DND-41 (cell line): ENCODE results near the gene PLEKHG5.

Experiments used
- ATAC-seq: fragments of 200-7000 bp; cut with Tn5 transposase; 3 replicates; pipeline ENCODE4 v1.9.1; 2021; ENCODE audit warnings: low read depth; ENCODE audit not compliant: insufficient read depth
- DNase-seq: peaks from one replicate; pipeline ENCODE4 v3.0.0-alpha.2; 2020
- H2AFZ ChIP-seq: 2 replicates; pipeline ENCODE4 v1.6.0; 2012; ENCODE audit warnings: low read depth, low read length
- H3K27ac ChIP-seq: 2 replicates; pipeline ENCODE4 v1.5.1; 2012; ENCODE audit warnings: low read length, inconsistent platforms
- H3K27me3 ChIP-seq: fragments of 200-600 bp; sonication (generic); 2 replicates; pipeline ENCODE4 v1.6.0; 2012; ENCODE audit warnings: low read length, mild to moderate bottlenecking, inconsistent platforms; ENCODE audit not compliant: insufficient read depth, poor library complexity
- H3K36me3 ChIP-seq: 2 replicates; pipeline ENCODE4 v1.5.1; 2012; ENCODE audit warnings: low read length, inconsistent platforms; ENCODE audit not compliant: insufficient read depth
- H3K4me1 ChIP-seq: 2 replicates; pipeline ENCODE4 v1.5.1; 2012; ENCODE audit warnings: mild to moderate bottlenecking, low read length; ENCODE audit not compliant: insufficient read depth
- H3K4me2 ChIP-seq: 2 replicates; pipeline ENCODE4 v1.6.0; 2012; ENCODE audit warnings: mild to moderate bottlenecking, moderate library complexity, low read length, inconsistent platforms; ENCODE audit not compliant: insufficient read depth
- H3K4me3 ChIP-seq, 2 experiments: fragments of 200-600 bp in 1 of 2; shearing (Covaris generic) in 1 of 2; 2 replicates each; pipeline ENCODE4 v1.5.1; 2012 to 2016; ENCODE audit warnings: inconsistent platforms in 2 of 2, low read length in 2 of 2, mild to moderate bottlenecking in 2 of 2, low read depth in 1 of 2, moderate library complexity in 1 of 2
- H3K79me2 ChIP-seq: 2 replicates; pipeline ENCODE4 v1.6.0; 2012; ENCODE audit warnings: low read length, inconsistent platforms; ENCODE audit not compliant: insufficient read depth
- H3K9ac ChIP-seq: 2 replicates; pipeline ENCODE4 v1.6.0; 2012; ENCODE audit warnings: low read depth, mild to moderate bottlenecking, inconsistent platforms, low read length, moderate library complexity
- H3K9me3 ChIP-seq: 2 replicates; pipeline ENCODE4 v1.5.1; 2012; ENCODE audit warnings: low read length, moderate library complexity, mild to moderate bottlenecking, inconsistent platforms; ENCODE audit not compliant: insufficient read depth, severe bottlenecking
- H4K20me1 ChIP-seq: 2 replicates; pipeline ENCODE4 v1.6.0; 2012; ENCODE audit warnings: low read length; ENCODE audit not compliant: insufficient read depth
- EZH2 ChIP-seq: IDR thresholded peaks from 3 replicates; pipeline ENCODE4 v1.6.1; 2012; ENCODE audit warnings: borderline replicate concordance, low read depth, mild to moderate bottlenecking, moderate library complexity, low read length, inconsistent platforms; ENCODE audit not compliant: severe bottlenecking
- TF ChIP-seq, protein P1 (sequence below): IDR thresholded peaks from 2 replicates; pipeline ENCODE4 v1.5.1; 2012; ENCODE audit warnings: borderline replicate concordance, low read length, moderate library complexity, mild to moderate bottlenecking; ENCODE audit not compliant: poor library complexity, severe bottlenecking; ENCODE audit errors: extremely low read depth

PLEKHG5 gene

DNA sequence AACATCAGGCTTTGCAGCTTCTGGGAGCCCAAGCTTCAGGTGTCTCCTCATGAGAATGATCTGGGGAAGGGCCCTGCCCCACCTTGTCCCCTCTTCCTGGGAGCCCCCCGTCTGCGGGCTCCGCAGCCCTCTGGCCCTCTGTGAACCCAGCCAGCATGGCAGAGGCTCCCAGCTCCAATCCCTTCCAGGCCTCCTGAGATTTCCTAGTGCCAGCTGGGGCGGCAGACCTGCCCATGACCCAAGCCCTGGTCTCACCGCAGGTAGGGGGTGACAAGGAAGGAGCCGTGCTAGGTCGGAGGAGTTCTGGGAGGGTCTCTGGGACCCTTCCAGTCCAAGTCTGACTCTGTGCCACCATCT is 7.7 kb downstream of the PLEKHG5 start:
- Histone ChIP-seq H3K27me3 (no peaks in the 10 kb centered on the region), H3K79me2 (no peaks in the 10 kb centered on the region), H3K4me1 (peaks cover 6% of the 10 kb centered on the region; the same call in 1 of the 2 replicates), H3K9me3 (no peaks in the 10 kb centered on the region), H3K4me3 (no peak overlapping the region), H3K9ac (no peak overlapping the region), H2AFZ (no peak overlapping the region), H3K36me3 (no peaks in the 10 kb centered on the region), H3K4me2 (no peak overlapping the region), H3K27ac (no peak overlapping the region), H4K20me1 (peaks cover 3% of the 10 kb centered on the region; the same call in 1 of the 2 replicates)
- DNase-seq (no peak), ATAC-seq (no peak)
- TF ChIP-seq EZH2 = no peak
- TF ChIP-seq, protein P1, sequence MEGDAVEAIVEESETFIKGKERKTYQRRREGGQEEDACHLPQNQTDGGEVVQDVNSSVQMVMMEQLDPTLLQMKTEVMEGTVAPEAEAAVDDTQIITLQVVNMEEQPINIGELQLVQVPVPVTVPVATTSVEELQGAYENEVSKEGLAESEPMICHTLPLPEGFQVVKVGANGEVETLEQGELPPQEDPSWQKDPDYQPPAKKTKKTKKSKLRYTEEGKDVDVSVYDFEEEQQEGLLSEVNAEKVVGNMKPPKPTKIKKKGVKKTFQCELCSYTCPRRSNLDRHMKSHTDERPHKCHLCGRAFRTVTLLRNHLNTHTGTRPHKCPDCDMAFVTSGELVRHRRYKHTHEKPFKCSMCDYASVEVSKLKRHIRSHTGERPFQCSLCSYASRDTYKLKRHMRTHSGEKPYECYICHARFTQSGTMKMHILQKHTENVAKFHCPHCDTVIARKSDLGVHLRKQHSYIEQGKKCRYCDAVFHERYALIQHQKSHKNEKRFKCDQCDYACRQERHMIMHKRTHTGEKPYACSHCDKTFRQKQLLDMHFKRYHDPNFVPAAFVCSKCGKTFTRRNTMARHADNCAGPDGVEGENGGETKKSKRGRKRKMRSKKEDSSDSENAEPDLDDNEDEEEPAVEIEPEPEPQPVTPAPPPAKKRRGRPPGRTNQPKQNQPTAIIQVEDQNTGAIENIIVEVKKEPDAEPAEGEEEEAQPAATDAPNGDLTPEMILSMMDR = no peak

DNA sequence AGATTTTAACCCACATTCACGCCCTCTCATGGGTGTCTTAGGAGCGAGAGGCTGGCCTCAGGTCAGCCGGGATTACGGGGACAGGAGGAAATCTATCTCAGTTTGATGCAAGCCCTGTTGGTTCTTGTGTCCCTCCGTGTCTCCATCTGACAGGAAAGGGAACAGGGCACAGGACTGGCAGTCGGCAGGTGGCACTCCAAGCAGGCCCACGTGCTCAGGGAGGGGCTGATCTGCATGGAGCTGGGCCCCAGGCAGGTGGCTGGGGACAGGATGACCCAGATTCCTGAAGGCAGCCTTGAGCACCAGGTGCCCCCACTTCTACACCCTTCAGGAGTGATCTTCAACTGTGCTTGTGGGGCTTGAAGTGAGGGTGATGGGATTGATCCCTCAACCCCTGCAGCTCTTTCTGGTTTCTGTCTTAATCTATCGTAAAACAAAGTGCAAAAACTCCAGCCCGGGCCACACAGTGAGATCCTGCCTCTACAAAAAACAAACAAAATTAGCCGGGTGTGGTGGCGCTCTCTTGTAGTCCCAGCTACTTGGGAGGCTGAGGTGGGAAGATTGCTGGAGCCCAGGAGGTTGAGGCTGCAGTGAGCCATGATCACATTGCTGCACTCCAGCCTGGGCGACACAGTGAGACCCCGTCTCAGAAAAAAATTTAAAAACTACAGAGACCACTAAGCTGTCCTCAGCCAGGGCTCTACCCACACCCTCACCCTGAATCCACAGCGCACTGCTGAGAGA is 8.3 kb downstream of the PLEKHG5 start:
- Histone ChIP-seq H2AFZ (no peak overlapping the region), H3K9ac (no peak overlapping the region), H3K4me3 (no peak overlapping the region), H3K9me3 (no peaks in the 10 kb centered on the region), H3K4me2 (no peak overlapping the region), H4K20me1 (peaks cover 3% of the 10 kb centered on the region; the same call in 1 of the 2 replicates), H3K36me3 (no peaks in the 10 kb centered on the region), H3K4me1 (peaks cover 6% of the 10 kb centered on the region; the same call in 1 of the 2 replicates), H3K79me2 (no peaks in the 10 kb centered on the region), H3K27me3 (no peaks in the 10 kb centered on the region), H3K27ac (no peak overlapping the region)
- ATAC-seq (no peak), DNase-seq (no peak)
- TF ChIP-seq, protein P1 = no peak
- no peak for TF ChIP-seq EZH2

GRCh38 chr1:6481820-6482219 is 9.6 kb downstream of the PLEKHG5 start:
- H3K79me2 ChIP-seq = no peaks in the 10 kb centered on the region
- no peak overlapping the region for H2AFZ ChIP-seq
- no peak for ATAC-seq
- H3K27me3 ChIP-seq = no peaks in the 10 kb centered on the region
- no peaks in the 10 kb centered on the region for H3K36me3 ChIP-seq
- peaks cover 2% of the 10 kb centered on the region; the same call in 1 of the 2 replicates for H4K20me1 ChIP-seq
- TF ChIP-seq, protein P1 = no peak
- no peak for TF ChIP-seq EZH2
- peaks cover 6% of the 10 kb centered on the region; the same call in 1 of the 2 replicates for H3K4me1 ChIP-seq
- no peak overlapping the region for H3K4me2 ChIP-seq
- H3K4me3 ChIP-seq = no peak overlapping the region
- H3K9ac ChIP-seq = no peak overlapping the region
- no peaks in the 10 kb centered on the region for H3K9me3 ChIP-seq
- H3K27ac ChIP-seq = no peak overlapping the region
- DNase-seq = no peak
